Psoas muscle (tissue), 8 donors: Measurements from ENCODE around the gene TRPM6. TPM values are rescaled to one million over a fixed set of nuclear protein-coding genes. Genes with fewer than 3 reads are reported as not detected.
"Not testable (repeated sequence)": the region's sequence is repeated elsewhere in the genome, so short reads cannot be mapped to it uniquely, and the experiment has no call there.

ENCODE experiments used
- ATAC-seq, 4 donors: fragments of 200-7000 bp; cut with Tn5 transposase; one replicate each; pipeline ENCODE4 v1.9.1; 2020; ENCODE audit warnings: moderate library complexity in 3 of 4, mild to moderate bottlenecking in 2 of 4
- DNase-seq, 2 donors: peaks; one replicate each; pipeline ENCODE4 v3.0.0-alpha.2; 2020
- H3K27ac ChIP-seq: fragments of 200-600 bp; one replicate; pipeline ENCODE4 v1.8.0; 2022
- H3K27me3 ChIP-seq, 3 donors: fragments of 200-600 bp in 1 of 3; one replicate each; pipeline versions ENCODE4 v1.6.1 to v1.8.0; 2013 to 2022; ENCODE audit warnings: low read length in 2 of 3, mild to moderate bottlenecking in 2 of 3, moderate library complexity in 1 of 3; ENCODE audit not compliant: insufficient read depth in 3 of 3
- H3K36me3 ChIP-seq, 2 donors: fragments of 200-600 bp in 1 of 2; one replicate each; pipeline versions ENCODE4 v1.6.1 to v1.8.0; 2013 to 2022; ENCODE audit warnings: low read depth in 1 of 2, mild to moderate bottlenecking in 1 of 2, moderate library complexity in 1 of 2; ENCODE audit not compliant: insufficient read depth in 1 of 2
- H3K4me1 ChIP-seq: fragments of 200-600 bp; one replicate; pipeline ENCODE4 v1.8.0; 2022
- H3K4me3 ChIP-seq: fragments of 200-600 bp; one replicate; pipeline ENCODE4 v1.8.0; 2022; ENCODE audit warnings: mild to moderate bottlenecking
- H3K9me3 ChIP-seq: fragments of 200-600 bp; one replicate; pipeline ENCODE4 v1.8.0; 2022
- WGBS, 3 donors: extraction: QIAGEN DNeasy Blood & Tissue Kit; methylation state at CpG; one replicate each; pipeline versions ENCODE4 v1.1.6 to v1.1.7; 2013; 5-methylcytosine and 5-hydroxymethylcytosine counted together
- intact Hi-C, 2 donors: fragments of 100-400 bp; cut with DNase I; formaldehyde crosslinking; loops; one replicate each; pipeline versions ENCODE4 v1.11.0 to v1.14.2; 2022
- polyA plus RNA-seq, 3 donors: library from polyadenylated mRNA; stranded (reverse); fragments of 200-250 nt; gene quantifications; one replicate each; pipeline ENCODE4 v1.2.3, GENCODE V29; 2013
- total RNA-seq, 4 donors: library from RNA; stranded (reverse); fragmentation: NEBNext Ultra II Directional in 2 of 4; extraction: Animal tissue kit (Norgen Biotek cat#: 25700) in 2 of 4; gene quantifications; one replicate each; pipeline versions ENCODE4 v1.2.1 to v1.2.4, GENCODE V29; 2021 to 2023
- TF ChIP-seq, protein P1 (sequence below): fragments of 200-600 bp; IDR thresholded peaks from one replicate; pipeline ENCODE4 v1.8.0; 2022; ENCODE audit warnings: antibody characterized with exemption
- donor health status: healthy with polysubstance abuse.
- donor health status: DM: no; HTN: no; CAD: no; lungs with moderate emphysema.
- donor health status: Bipolar disorder and iron deficiency.
- donor health status: healthy.
- donor health status: DM: yes; HTN: yes; CAD: no.
- donor health status: DM: no; HTN: no; CAD: no.
- donor health status: DM: no; HTN: no; CAD: no.
- donor health status: DM: yes; HTN: yes; CAD: no.

The TRPM6 gene
- total and polyA plus RNA-seq, 7 donors, result 0.04 to 0.27 (median 0.12) TPM; not detected in 1

DNA sequence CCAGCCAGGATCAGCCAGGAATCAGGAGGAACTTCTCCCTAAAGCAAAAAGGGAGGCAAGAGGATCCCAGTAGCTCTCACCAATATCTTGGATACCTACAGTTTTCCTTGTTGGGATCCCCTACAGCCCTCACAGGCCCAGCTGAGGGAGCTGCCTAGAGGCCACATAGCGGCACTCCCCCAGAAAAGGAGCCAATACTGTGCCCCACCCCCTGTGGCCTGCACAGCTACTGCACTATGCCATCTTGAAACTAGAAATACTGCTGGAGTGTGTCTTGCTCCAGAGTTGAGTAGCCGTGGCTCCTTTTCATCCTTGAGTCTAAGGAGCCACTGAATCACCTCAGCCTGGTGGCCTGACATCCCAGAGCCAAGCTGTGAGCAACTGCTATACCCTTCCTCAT is 22.3 kb upstream of the TRPM6 start:
- Histone ChIP-seq H3K27ac (no peak overlapping the region), H3K36me3 (no peaks in the 10 kb centered on the region), H3K4me3 (no peak overlapping the region), H3K9me3 (no peaks in the 10 kb centered on the region), H3K27me3 (no peaks in the 10 kb centered on the region), H3K4me1 (no peaks in the 10 kb centered on the region)
- TF ChIP-seq, protein P1, sequence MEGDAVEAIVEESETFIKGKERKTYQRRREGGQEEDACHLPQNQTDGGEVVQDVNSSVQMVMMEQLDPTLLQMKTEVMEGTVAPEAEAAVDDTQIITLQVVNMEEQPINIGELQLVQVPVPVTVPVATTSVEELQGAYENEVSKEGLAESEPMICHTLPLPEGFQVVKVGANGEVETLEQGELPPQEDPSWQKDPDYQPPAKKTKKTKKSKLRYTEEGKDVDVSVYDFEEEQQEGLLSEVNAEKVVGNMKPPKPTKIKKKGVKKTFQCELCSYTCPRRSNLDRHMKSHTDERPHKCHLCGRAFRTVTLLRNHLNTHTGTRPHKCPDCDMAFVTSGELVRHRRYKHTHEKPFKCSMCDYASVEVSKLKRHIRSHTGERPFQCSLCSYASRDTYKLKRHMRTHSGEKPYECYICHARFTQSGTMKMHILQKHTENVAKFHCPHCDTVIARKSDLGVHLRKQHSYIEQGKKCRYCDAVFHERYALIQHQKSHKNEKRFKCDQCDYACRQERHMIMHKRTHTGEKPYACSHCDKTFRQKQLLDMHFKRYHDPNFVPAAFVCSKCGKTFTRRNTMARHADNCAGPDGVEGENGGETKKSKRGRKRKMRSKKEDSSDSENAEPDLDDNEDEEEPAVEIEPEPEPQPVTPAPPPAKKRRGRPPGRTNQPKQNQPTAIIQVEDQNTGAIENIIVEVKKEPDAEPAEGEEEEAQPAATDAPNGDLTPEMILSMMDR, result no peak
- intact Hi-C loops, result no loop called here
- WGBS, 3 donors, result 85 to 96% (median 91%) methylated on average over 2 of the region's 2 CpGs
- DNase-seq (no peak), ATAC-seq (no peak)

DNA sequence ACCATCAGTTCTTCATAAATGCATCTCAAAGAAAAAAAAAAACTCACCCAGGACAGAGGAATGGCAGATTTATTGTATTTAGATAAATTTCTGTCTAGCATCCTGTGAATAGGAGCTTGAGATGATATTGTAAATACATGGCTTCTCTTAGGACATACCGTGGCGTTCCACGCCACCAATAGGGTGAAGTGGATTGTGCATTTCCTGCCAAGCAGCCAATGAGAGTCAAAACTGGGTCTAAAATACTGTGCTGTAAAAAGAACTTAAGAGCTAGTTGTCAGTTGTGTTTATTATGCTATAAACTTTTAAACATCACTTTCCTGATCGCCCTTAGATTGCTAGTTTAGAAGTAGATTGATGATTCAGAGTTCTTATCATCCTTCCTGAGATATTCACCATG is 20.9 kb upstream of the TRPM6 start:
- TF ChIP-seq, protein P1, result no peak
- Histone ChIP-seq H3K27me3 (no peaks in the 10 kb centered on the region), H3K4me1 (no peaks in the 10 kb centered on the region), H3K4me3 (no peak overlapping the region), H3K9me3 (no peaks in the 10 kb centered on the region), H3K27ac (no peak overlapping the region), H3K36me3 (no peaks in the 10 kb centered on the region)
- intact Hi-C loops, result no loop called here
- DNase-seq (no peak), ATAC-seq (no peak)
- WGBS, 3 donors, result 64 to 90% (median 85%) methylated on average over 4 of the region's 4 CpGs

DNA sequence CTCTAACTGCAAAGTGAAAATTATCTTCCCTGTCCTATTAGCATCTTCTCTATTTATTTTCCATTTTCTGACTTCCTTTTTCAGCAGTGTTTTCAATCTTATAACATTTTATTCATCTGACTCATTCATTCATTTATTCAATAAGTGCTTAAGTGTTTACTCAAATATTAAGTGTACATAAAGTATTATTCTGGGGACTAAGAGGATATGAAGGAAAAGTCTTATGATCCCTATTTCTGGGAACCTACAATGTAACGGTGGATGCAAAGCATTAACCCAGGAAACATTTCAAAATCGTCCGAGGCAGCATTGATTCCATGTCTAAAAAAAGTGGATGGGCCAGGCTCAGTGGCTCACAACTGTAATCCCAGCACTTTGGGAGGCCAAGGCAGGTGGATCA is 19.4 kb upstream of the TRPM6 start:
- Histone ChIP-seq H3K4me1 (no peaks in the 10 kb centered on the region), H3K27me3 (no peaks in the 10 kb centered on the region), H3K36me3 (no peaks in the 10 kb centered on the region), H3K9me3 (no peaks in the 10 kb centered on the region), H3K4me3 (no peak overlapping the region), H3K27ac (no peak overlapping the region)
- 73 to 80% (median 79%) methylated on average over 3 of the region's 3 CpGs for WGBS, 3 donors
- DNase-seq (no peak), ATAC-seq (no peak)
- TF ChIP-seq, protein P1, result no peak
- intact Hi-C loops, result no loop called here

DNA sequence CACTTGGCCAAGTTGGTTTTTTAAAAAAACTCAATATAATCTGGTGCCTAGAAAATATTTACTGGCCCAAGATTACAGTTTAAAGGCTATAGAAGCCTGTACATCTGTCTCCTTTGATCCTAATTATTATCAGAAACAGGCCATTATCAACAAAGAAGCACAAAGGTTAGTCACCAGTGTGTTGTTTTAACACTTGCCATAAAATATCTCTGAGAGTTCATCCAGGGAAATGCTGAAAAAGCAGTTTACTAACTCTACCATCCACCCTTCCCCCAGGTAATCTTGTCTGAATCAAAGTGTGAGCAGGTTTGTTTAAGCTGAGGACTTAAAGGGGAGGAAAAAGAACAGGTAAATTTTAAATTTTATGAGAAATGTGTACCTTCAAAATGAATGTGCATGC is 13.3 kb upstream of the TRPM6 start:
- intact Hi-C loops, result no loop called here
- TF ChIP-seq, protein P1, result no peak

DNA sequence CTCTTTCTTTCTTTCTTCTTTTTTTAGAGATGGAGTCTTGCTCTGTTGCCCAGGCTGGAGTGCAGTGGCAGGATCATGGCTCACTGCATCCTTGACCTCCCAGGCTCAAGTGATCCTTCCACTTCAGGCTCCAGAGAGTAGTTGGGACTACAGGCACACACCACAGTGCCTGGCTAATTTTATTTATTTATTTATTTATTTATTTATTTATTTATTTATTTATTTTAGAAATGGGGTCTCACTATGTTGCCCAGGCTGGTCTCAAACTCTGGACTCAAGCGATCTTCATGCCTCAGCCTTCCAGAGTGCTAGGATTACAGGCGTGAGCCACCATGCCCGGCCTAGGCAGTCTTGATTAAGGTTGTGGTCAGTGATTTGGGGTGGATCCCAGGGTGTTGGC is 728 bp upstream of the TRPM6 start:
- peaks cover 0 to 31% (median 3%) of the 10 kb centered on the region in 3 donors for H3K27me3 ChIP-seq
- ATAC-seq, H3K36me3 ChIP-seq, DNase-seq, intact Hi-C loops, H3K27ac ChIP-seq, H3K9me3 ChIP-seq, H3K4me1 ChIP-seq, H3K4me3 ChIP-seq: not testable (repeated sequence)
- 80 to 92% (median 88%) methylated on average over 3 of the region's 3 CpGs for WGBS, 3 donors

More for the DNA sequence above, 13.3 kb upstream of the TRPM6 start:
- Histone ChIP-seq H3K27me3 (no peaks in the 10 kb centered on the region), H3K36me3 (no peaks in the 10 kb centered on the region), H3K4me3 (no peak overlapping the region), H3K27ac (no peak overlapping the region), H3K9me3 (no peaks in the 10 kb centered on the region), H3K4me1 (no peaks in the 10 kb centered on the region)
- ATAC-seq, result no peak
- no peak for DNase-seq
